Measurements from ENCODE around the gene NEURL3.

DNA sequence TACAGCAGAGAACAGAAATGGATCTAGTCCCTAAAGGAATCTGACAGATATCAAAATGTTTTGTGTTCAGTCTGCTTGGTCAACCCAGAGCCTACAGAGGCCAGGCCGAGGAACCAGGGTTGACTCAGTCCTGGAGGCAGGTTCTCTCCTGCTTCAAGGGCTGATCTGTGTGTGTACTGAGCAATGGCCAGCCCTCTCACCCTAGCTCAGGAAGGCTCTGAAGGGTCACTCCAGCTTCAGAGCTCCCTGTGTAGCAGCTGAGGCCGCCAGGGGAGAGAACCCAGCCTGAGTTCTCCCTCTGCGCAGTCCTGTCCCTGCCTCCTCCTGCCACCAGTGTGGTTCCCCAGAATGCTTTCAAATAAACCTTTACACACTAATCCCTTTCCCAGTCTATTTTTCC is 41.1 kb downstream of the NEURL3 start:
- TF ChIP-seq, protein P1, sequence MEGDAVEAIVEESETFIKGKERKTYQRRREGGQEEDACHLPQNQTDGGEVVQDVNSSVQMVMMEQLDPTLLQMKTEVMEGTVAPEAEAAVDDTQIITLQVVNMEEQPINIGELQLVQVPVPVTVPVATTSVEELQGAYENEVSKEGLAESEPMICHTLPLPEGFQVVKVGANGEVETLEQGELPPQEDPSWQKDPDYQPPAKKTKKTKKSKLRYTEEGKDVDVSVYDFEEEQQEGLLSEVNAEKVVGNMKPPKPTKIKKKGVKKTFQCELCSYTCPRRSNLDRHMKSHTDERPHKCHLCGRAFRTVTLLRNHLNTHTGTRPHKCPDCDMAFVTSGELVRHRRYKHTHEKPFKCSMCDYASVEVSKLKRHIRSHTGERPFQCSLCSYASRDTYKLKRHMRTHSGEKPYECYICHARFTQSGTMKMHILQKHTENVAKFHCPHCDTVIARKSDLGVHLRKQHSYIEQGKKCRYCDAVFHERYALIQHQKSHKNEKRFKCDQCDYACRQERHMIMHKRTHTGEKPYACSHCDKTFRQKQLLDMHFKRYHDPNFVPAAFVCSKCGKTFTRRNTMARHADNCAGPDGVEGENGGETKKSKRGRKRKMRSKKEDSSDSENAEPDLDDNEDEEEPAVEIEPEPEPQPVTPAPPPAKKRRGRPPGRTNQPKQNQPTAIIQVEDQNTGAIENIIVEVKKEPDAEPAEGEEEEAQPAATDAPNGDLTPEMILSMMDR (IDR thresholded peaks at IDR 0.05; ENCODE audit: extremely low read depth in 1 of 2, insufficient read depth in 1 of 2, low read depth in 1 of 2, low read length in 2 of 2) = no peak
- TF ChIP-seq EZH2 (IDR thresholded peaks at IDR 0.05; ENCODE audit: borderline replicate concordance, low read depth, low read length, severe bottlenecking) = no peak
- no peak for TF ChIP-seq POLR2A (IDR thresholded peaks at IDR 0.05; ENCODE audit: low read depth, low read length)

Data from endothelial cell of umbilical vein (primary cell).